NCI-H748 treated with DMSO at 0.1 percent for 48 hours (cell line): Measurements from ENCODE around the gene CD84.
"Not testable (repeated sequence)": the region's sequence is repeated elsewhere in the genome, so short reads cannot be mapped to it uniquely, and the experiment has no call there.

Experiments
- DNase-seq: peaks from one replicate; lab custom pipeline; 2025; lab: John Stamatoyannopoulos, UW

Gene CD84

DNA sequence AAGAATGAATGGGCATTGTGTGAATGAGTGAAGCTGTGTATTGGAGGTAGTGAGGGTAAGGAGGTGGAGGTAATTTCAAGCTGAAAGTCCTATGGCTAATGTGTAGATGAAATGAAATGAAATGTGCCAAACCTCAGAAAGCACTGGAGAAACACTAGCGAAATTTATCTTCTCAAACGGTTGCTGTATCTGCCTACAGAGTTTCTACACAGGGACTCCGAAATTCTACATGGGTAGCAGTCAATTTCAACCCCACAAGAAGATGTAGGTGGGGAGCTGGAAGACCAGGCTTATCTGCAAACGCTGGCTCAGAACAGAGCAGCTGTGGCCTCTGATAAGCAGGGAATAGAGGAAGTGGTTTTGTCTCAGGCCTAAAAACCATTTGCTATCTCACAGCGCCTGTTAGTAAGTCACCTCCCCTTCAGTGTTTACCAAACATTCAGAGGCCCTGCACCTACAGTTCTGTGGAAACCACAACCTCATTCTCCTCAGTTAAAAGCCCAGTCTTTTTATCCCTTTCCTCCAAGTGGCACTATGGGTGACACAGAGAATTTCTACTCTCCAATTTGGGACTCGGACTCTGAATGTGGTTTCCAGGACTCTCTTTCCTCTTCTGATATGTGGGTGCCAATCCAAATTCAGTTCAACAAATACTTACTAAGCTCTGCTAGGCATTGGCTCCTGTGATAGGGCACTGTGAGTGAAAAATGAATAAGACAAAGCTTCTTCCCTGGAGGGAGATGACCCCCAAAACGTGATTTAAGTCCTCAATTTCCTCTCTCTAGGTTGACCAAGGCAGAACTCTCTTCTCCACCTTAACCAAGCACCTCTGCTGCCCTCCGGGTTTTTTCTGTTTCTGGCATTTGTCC lies 39.1 kb downstream of the CD84 start:
- no peak for DNase-seq

DNA sequence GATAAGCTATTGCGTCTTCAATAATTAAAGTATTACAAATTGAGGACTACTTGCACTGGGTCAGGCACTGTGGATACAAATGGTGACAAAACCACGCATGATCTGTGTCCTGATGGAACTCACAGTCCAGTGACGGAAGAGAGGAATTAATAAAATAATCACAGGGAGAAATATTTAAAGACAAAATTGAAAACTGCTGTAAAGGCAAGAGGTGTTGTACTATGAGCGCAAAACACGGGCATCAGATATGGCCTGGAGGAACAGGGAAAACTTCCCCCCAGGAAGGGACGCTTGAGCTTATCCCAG lies 39.7 kb downstream of the CD84 start:
- no peak for DNase-seq

DNA sequence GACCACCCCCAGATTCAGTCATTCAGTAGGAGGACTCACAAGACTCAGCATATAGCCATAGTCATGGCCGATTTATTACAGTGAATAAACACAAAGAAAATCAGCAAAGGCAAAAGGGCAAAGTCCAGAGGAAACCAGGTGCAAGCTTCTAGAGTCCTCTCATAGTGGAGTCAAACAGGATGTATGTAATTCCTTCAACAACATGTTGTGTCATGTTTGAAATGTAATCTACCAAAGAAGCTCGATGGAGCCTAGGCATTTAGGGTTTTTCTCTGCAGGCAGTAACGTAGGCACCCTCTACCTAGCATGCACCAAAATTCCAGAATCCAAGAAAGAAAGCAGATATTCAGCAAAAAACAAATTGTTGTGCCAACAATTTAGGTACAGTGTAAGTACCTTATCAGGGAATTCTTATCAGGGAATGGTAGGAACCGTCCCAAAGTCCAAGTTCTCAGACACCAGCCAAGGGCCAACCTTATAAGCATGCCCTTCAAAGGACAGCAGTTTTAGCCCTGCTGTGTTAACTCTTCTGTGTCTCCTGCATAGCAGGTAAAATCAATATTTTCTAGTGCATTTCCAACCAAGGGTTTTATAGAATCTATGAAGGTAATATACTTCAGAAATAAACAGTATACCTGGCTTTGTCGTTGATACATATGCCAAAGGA lies 40.2 kb downstream of the CD84 start:
- DNase-seq = no peak

DNA sequence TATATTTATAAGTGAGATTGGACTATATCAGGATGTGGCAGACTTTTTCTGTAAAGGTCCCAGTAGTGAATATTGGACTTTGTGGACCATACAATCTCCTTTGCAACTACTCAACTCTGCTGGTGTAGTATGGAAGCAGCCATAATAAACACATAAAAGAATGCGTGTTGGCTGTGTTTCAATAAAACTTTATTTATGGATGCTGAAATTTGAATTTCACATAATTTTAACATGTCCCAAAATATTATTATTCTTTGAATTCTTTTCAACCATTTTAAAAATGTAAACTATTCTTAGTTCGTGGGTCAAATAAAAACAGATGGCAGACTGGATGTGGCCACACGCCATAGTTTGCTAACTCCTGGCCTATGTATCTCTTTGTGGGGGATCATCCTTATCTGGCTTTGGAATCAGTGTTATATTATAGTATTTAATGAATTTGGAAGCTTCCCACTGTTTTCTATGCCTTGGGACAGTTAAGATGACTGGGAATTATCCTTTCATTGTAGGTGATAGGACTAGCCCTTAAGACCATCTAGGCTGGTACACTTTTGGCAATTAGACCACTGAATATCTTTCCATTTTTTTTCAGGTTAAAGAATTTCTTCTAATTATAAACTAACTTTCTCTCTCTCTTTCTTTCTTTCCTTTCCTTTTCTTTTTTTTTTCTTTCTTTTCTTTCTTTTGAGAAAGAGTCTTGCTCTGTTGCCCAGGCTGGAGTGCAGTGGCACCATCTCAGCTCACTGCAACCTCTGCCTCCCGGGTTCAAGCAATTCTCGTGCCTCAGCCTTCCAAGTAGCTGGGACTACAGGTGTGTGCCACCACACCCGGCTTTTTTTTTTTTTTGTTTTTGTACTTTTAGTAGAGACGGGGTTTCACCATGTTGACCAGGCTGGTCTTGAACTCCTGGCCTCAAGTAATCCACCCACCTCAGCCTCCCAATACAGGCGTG lies 41.3 kb downstream of the CD84 start:
- no peak for DNase-seq

DNA sequence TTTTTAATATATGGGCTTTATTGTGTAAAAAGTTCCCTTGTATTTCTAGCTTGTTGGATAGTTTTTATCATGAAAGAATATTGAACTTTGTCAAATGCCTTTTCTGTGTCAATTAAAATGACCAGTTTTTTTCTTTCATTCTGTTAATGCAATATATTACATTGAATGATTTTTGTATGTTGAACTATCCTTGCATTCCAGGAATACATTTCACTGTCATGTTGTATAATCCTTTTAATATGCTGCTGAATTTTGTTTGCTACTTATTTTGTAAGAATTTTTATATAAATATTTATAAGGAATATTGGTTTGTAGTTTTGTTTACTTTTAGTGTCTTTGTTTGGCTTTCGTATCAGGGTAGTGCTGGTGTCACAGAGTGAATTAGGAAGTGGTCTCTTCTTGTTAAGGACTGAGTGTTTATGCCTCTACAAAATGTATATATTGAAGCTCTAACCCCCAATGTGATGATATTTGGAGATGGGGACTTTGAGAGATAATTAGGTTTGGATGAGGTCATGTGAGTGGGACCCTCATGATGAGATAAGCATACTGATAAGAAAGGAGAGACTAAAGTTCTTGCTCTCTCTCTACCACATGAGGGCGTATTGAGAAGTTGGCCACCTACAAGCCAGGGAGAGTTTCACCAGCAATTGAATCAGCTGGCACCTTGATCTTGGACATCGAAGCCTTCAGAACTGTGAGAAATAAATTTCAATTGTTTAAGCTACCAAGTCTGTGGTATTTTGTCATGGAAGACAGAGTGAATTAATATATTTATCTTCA lies 44.3 kb downstream of the CD84 start:
- no peak for DNase-seq

DNA sequence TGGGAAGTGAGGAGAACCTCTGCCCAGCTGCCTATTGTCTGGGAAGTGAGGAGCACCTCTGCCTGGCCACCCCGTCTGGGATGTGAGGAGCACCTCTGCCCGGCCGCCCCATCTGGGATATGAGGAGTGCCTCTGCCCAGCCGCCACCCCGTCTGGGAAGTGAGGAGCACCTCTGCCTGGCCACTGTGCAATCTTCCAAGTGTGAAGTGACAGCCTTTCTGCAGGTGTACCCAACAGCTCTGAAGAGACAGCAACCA lies 46.8 kb downstream of the CD84 start:
- DNase-seq = not testable (repeated sequence)

DNA sequence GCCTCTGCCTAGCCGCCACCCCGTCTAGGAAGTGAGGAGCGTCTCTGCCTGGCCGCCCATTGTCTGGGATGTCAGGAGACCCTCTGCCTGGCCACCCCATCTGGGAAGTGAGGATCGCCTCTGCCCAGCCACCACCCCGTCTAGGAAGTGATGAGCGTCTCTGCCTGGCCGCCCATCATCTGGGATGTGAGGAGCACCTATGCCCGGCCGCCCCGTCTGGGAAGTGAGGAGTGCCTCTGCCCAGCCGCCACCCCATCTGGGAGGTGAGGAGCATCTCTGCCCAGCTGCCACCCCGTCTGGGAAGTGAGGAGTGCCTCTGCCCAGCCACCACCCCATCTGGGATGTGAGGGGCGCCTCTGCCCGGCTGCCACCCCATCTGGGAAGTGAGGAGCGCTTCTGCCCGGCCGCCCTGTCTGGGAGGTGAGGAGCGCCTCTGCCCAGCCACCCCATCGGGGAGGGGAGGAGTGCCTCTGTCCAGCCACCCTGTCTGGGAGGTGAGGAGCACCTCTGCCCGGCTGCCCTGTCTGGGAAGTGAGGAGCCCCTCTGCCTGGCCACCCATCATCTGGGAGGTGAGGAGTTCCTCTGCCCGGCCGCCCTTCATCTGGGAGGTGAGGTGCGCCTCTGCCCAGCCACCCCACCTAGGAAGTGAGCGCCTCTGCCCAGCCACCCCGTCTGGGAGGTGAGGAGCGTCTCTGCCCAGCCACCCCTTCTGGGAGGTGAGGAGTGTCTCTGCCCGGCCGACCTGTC lies 47.3 kb downstream of the CD84 start:
- DNase-seq = not testable (repeated sequence)

DNA sequence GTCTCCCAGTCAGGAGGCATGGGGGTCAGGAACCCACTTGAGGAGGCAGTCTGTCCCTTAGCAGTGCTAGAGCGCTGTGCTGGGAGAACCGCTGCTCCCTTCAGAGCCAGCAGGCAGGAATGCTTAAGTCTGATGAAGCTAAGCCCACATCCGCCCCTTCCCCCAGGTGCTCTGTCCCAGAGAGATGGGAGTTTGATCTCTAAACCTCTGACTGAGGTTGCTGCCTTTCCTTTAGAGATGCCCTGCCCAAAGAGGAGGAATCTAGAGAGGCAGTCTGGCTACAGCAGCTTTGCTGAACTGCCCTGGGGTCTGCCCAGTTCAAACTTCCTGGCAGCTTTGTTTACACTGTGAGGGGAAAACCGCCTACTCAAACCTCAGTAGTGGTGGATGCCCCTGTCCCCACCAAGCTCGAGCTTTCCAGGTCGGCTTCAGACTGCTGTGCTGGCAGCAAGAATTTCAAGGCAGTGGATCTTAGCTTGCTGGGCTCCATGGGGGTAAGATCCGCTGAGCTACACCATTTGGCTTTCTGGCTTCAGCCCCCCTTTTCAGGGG lies 49.8 kb downstream of the CD84 start:
- not testable (repeated sequence) for DNase-seq

DNA sequence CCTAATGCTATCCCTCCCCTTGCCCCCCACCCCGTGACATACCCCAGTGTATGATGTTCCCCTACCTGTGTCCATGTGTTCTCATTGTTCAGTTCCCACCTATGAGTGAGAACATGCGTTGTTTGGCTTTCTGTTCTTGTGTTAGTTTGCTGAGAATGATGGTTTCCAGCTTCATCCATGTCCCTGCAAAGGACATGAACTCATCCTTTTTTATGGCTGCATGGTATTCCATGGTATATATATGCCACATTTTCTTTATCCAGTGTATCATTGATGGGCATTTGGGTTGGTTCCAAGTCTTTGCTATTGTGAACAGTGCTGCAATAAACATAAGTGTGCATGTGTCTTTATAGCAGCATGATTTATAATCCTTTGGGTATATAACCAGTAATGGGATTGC lies 55.5 kb downstream of the CD84 start:
- DNase-seq = not testable (repeated sequence)

DNA sequence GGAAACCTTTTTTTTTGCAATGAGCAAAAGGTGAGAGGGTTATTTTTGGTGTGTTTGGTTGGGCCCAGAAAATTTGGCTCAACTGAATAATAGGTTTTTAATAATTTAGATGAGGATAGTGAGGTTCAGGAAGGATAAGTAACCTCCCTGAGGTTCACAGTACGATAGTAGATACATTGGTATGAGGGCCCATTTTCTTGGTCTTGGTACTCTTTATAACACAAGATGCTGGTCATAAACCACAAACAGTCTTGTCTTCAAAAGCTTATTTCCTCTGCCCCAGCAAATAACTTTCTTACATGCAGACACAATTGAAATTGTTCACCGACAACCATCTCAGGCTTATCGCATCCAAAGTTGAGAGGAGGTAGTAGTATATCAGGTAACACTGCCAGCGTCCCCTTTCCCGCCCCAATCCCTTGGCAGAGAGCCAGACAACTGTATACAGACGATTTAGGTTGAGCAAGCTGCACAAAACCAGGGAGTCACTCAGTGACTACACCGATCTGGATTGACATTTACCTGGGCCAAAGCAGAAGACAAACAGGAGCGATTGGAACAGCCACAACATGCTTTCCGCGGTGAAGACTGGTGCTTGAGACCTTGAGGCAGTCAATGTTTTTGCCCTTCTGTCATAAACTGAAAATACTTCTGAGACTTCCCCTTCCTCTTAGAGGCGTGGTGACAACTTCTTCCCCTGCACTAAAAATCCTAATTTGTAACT lies 56.5 kb downstream of the CD84 start, which contains the start of gene SLAMF6:
Gene SLAMF6, minus strand, starts transcription at position 634 of the 724 bp plus-strand sequence. Its CDS starts 63 bp downstream, at position 571.
- DNase-seq = no peak

DNA sequence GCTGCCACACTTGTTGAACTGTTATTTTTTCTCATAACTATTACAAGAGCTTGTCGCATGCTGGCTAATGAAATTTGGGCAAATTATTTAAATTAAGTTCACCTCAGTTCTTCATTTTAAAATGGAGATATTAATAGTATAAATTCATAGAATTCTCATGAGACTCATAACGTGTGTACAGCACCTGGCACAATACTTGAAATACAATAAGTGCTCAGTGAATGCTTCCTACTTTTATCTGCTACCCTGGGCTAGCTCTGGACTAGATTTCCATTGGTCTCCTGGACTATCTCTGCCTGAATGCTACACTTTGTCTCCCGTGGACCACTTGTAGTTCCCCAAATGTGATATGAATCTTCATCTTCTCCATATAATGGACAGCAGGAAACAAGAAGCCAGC lies 57.2 kb downstream of the CD84 start:
- DNase-seq = no peak

DNA sequence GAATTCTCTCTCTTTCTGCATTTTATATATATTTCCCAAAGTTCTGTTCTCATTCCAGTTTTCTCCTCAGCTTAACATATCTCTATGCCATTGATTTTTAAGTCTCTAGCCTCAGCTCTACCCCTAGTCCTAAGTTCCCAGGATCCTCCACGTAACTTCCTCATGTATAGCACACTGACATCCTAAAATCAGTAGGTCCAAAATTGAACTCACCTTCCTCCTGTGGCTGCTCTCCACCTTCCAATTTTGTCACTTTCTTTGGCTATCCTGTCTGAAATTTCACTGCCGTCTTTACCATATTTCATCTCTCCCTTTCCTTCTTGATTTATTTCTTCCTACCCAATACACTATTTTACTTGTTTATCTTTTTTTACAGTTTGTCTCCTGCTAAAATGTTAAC lies 57.7 kb downstream of the CD84 start:
- no peak for DNase-seq

DNA sequence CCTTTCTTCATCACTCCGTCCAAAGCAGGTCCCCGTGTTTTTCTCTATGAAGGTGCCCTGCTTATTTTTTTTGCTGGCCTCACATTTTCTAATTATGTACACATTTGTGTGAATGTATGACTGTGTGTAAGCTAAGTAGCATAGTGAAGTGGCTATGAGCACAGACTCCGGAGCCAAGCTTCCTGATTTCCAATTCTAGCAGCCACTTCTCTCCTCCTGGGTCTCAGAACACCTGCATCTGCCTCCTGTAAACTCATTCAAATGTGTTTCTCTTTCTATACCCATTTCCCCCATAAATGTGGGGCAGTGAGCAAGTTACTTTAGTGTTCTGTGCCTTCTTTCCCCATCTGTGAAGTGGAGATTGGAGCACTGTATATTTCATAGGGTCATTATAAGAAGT lies 58.3 kb downstream of the CD84 start:
- no peak for DNase-seq

DNA sequence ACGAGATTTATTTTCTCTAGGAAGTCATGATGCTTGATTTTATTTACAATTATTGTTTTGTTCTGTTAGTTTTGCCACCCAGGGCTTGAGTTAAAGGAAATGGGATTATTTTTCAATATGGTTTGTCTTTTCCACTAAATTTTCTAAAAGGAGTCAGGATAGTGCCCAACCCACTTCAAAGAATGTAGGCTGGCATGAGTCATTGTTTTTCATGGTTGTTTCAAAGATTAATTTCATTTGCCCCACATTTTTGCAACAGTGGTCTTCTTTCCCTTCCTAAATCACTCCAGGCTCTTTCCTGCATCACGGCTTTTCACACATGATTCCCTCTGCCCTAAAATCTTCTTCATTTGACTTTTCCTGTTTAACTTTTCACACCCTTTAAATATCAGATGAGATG lies 58.7 kb downstream of the CD84 start:
- DNase-seq = no peak

DNA sequence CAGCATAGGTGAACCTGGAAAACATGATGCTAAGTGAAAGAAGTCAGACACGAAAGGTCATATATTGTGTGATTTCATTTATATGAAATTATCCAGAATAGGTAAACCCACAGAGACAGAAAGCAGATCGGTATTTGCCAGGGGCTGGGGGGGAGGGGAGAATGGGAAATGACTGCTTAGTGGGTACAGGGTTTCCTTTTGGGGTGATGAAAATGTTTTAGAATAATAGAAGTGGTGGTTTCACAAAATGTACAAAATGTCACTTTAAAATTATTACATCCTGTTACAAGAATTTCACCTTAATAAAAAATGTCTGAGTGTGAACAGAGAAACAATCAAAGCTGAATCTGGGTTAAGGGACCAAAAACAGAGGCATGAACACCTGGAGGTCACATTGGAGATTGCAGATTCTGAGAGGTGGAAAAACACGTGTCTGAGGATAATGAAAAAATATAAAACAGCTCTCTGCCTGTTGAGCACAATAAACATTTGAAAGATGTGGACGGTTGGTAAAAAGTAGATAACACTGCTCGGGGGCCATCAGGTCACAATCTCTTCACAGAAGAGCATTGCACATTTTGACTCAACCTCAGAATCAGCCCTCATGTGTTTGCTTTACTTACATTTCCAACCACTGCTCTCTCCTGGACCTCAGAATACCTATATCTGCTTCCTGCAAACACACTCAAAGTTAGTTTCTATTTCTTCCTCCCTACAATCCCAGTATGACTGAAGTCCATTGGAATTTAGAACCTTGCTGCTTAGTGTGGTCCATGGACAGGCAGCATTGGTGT lies 59.5 kb downstream of the CD84 start:
- no peak for DNase-seq

DNA sequence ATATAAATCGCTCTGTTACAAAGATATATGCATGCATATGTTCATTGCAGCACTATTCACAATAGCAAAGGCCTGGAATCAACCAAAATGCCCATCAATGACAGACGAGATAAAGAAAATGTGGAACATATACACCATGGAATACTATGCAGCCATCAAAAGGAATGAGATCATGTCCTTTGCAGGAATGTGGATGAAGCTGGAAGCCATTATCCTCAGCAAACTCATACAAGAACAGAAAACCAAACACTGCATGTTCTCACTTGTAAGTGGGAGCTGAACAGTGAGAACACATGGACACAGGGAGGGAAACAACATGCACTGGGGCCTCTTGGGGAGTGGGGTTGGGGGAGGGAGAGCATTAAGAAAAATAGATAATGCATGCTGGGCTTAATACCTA lies 61.8 kb downstream of the CD84 start:
- DNase-seq = not testable (repeated sequence)

DNA sequence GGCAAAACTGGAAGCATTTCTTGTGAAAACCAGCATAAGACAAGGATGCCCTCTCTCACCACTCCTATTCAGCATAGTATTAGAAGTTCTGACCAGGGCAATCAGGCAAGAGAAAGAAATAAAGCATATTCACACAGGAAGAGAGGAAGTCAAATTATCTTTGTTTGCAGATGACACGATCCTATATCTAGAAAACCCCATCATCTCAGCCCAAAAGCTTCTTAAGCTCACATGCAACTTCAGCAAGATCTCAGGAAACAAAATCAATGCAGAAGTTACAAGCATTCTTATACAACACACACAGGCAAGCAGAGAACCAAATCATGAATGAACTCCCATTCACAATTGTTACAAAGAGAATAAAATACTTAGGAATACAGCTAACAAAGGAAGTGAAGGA lies 63.4 kb downstream of the CD84 start:
- not testable (repeated sequence) for DNase-seq

DNA sequence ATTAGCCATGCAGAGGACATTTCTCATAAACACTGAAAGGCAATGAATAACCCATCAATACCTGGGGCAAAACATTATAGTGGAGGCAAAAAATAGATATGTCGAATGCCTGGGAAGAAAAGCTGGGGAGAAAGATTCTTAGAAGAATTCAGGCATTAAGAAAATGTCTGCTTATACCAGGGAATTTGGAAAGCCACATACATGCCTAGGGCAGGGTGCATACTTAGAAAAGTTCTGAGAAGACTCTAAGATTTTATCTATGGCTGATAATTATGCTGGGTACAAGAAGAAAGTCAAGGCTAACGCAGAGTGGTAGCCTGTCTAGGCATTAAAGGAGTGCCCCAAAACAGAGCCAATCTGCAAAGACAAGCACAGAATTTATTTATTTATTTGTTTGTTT lies 74.6 kb downstream of the CD84 start:
- DNase-seq = no peak

DNA sequence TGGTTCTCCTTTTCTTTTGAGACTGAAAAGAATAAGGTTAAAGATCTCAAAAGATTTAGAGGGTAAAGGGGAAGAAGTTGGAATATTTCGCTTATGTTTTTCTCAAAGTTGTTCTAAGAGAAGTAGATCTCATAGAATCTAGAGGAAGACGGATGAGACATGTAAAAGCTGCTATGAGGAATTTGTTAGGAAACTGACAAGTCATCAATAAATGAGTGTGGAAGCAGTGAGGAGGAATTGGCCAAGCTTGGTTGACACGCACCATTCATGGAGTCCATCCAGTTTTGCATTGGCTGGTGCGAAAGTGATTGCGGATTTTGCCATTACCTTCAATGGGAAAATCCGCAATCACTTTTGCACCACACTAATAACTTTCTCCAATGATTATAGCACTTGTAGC lies 76.2 kb downstream of the CD84 start:
- DNase-seq = no peak
